Osteocyte (in vitro differentiated cells): ENCODE data around the gene UNC45A. TPM values are rescaled to one million over a fixed set of nuclear protein-coding genes. Genes with fewer than 3 reads are reported as not detected.

ENCODE experiments used
- DNase-seq: peaks from one replicate; pipeline ENCODE4 v3.0.0; 2021; ENCODE audit warnings: mixed read lengths; ENCODE audit not compliant: unreplicated experiment; ENCODE audit errors: extremely low spot score
- H3K27ac Mint-ChIP-seq: one replicate; pipeline ENCODE4 v1.8.0; 2021; ENCODE audit warnings: mild to moderate bottlenecking, mixed read lengths; ENCODE audit not compliant: unreplicated experiment
- H3K27me3 Mint-ChIP-seq: one replicate; pipeline ENCODE4 v1.8.0; 2021; ENCODE audit warnings: mixed read lengths; ENCODE audit not compliant: unreplicated experiment
- H3K36me3 Mint-ChIP-seq: one replicate; pipeline ENCODE4 v1.8.0; 2021; ENCODE audit warnings: mixed read lengths; ENCODE audit not compliant: unreplicated experiment
- H3K4me1 Mint-ChIP-seq: one replicate; pipeline ENCODE4 v1.8.0; 2021; ENCODE audit warnings: mixed read lengths; ENCODE audit not compliant: unreplicated experiment
- H3K4me3 Mint-ChIP-seq: one replicate; pipeline ENCODE4 v1.8.0; 2021; ENCODE audit warnings: mild to moderate bottlenecking, moderate library complexity, mixed read lengths; ENCODE audit not compliant: unreplicated experiment
- H3K9me3 Mint-ChIP-seq: one replicate; pipeline ENCODE4 v1.8.0; 2021; ENCODE audit warnings: mixed read lengths; ENCODE audit not compliant: unreplicated experiment
- total RNA-seq: library from RNA; stranded (reverse); gene quantifications from 2 replicates; pipeline ENCODE4 v1.2.1, GENCODE V29; 2021
- TF ChIP-seq, protein P1 (sequence below): fragments of 200-600 bp; sonication (generic); IDR thresholded peaks from 2 replicates; pipeline ENCODE4 v1.5.0; 2021; ENCODE audit warnings: antibody characterized with exemption, mild to moderate bottlenecking, moderate library complexity

UNC45A gene
- total RNA-seq, 1 donor from 2014 or later: 83.0 TPM

- no peak for DNase-seq
- peaks cover 35% of the 10 kb centered on the region for H3K36me3 Mint-ChIP-seq
- H3K4me3 Mint-ChIP-seq: no peak overlapping the region
- peaks cover 22% of the 10 kb centered on the region for H3K4me1 Mint-ChIP-seq
- TF ChIP-seq, protein P1, sequence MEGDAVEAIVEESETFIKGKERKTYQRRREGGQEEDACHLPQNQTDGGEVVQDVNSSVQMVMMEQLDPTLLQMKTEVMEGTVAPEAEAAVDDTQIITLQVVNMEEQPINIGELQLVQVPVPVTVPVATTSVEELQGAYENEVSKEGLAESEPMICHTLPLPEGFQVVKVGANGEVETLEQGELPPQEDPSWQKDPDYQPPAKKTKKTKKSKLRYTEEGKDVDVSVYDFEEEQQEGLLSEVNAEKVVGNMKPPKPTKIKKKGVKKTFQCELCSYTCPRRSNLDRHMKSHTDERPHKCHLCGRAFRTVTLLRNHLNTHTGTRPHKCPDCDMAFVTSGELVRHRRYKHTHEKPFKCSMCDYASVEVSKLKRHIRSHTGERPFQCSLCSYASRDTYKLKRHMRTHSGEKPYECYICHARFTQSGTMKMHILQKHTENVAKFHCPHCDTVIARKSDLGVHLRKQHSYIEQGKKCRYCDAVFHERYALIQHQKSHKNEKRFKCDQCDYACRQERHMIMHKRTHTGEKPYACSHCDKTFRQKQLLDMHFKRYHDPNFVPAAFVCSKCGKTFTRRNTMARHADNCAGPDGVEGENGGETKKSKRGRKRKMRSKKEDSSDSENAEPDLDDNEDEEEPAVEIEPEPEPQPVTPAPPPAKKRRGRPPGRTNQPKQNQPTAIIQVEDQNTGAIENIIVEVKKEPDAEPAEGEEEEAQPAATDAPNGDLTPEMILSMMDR: no peak
- H3K27ac Mint-ChIP-seq: no peak overlapping the region
- H3K27me3 Mint-ChIP-seq: no peaks in the 10 kb centered on the region
- H3K9me3 Mint-ChIP-seq: no peaks in the 10 kb centered on the region
Measured at GRCh38 chr15:90938261-90938660, 3.2 kb downstream of the UNC45A start.

DNA sequence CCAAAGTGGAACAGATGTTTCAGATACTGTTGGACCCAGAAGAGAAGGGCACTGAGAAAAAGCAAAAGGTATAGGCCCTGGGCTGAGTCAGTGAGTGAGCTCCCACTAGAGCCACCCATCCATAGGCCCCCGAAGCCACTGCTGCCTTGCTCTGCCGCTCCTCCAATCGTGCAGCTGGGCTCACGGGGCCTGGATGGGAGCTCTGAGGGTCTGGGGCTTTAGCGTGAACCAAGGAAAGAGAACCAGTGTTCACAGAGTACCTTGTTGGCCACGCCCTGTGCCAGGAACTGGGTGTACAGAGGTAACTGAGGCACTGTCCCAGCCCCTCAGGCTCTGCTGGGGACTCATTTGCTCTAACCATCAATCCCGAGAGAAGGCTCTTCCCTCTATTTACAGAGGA, 4.7 kb downstream of the UNC45A start:
- Mint-ChIP-seq H3K4me3 (no peak overlapping the region), H3K27me3 (no peaks in the 10 kb centered on the region), H3K36me3 (peaks cover 38% of the 10 kb centered on the region), H3K27ac (no peak overlapping the region), H3K4me1 (peaks cover 14% of the 10 kb centered on the region), H3K9me3 (no peaks in the 10 kb centered on the region)
- TF ChIP-seq, protein P1: no peak
- DNase-seq: no peak

- Mint-ChIP-seq H3K27ac (no peak overlapping the region), H3K36me3 (peaks cover 42% of the 10 kb centered on the region), H3K4me1 (peaks cover 9% of the 10 kb centered on the region), H3K27me3 (no peaks in the 10 kb centered on the region), H3K4me3 (no peak overlapping the region), H3K9me3 (no peaks in the 10 kb centered on the region)
- no peak for DNase-seq
- TF ChIP-seq, protein P1: no peak
Measured at GRCh38 chr15:90941038-90941437, 6.0 kb downstream of the UNC45A start.

GRCh38 chr15:90942354-90943120, 7.5 kb downstream of the UNC45A start:
- no peak overlapping the region for H3K27ac Mint-ChIP-seq
- H3K4me1 Mint-ChIP-seq: no peaks in the 10 kb centered on the region
- TF ChIP-seq, protein P1: no peak
- H3K27me3 Mint-ChIP-seq: no peaks in the 10 kb centered on the region
- H3K4me3 Mint-ChIP-seq: no peak overlapping the region
- H3K9me3 Mint-ChIP-seq: no peaks in the 10 kb centered on the region
- no peak for DNase-seq
- H3K36me3 Mint-ChIP-seq: peaks cover 46% of the 10 kb centered on the region

- DNase-seq: no peak
- no peaks in the 10 kb centered on the region for H3K9me3 Mint-ChIP-seq
- peaks cover 50% of the 10 kb centered on the region for H3K36me3 Mint-ChIP-seq
- H3K27me3 Mint-ChIP-seq: no peaks in the 10 kb centered on the region
- TF ChIP-seq, protein P1: no peak
- no peak overlapping the region for H3K4me3 Mint-ChIP-seq
- H3K27ac Mint-ChIP-seq: no peak overlapping the region
- no peaks in the 10 kb centered on the region for H3K4me1 Mint-ChIP-seq
Measured at GRCh38 chr15:90945091-90945490, 10.0 kb downstream of the UNC45A start.
